GM21825 (cell line): Measurements from ENCODE around the gene PFKM.
"Not testable (repeated sequence)": the region's sequence is repeated elsewhere in the genome, so short reads cannot be mapped to it uniquely, and the experiment has no call there.

Experiments
- ATAC-seq: cut with Tn5 transposase; IDR thresholded peaks from one replicate; pipeline ENCODE4 v1.9.1; 2021; ENCODE audit warnings: mild to moderate bottlenecking, moderate library complexity; ENCODE audit not compliant: unreplicated experiment

Gene PFKM

GRCh38 chr12:48155786-48156185 is 36.6 kb downstream of the PFKM start:
- not testable (repeated sequence) for ATAC-seq

DNA sequence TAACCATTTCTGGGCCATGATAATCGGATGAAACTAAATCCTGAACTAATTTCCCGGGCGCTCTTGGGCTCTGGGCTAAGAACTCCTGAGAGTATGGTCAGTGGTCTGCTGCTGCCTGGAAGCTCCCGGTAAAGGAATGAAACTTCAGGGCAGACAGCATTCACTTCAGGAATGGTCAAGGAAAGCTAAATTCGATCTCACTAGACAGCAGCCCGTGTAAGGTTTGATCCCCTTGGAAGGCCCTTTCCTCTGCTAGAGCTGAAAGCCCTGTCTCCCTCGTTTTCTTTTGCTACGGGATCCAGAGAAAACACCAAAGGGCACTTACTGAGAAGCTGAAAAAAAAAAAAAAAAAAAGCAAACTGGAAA is 37.5 kb downstream of the PFKM start:
- no peak for ATAC-seq

- peak; percentile 86 for ATAC-seq
Observed at GRCh38 chr12:48157018-48157888, 38.1 kb downstream of the PFKM start, which contains the start of gene ASB8. TSS of gene ASB8 (minus strand) at chr12:48157515. CDS start at chr12:48153496, 4,019 bp downstream.

DNA sequence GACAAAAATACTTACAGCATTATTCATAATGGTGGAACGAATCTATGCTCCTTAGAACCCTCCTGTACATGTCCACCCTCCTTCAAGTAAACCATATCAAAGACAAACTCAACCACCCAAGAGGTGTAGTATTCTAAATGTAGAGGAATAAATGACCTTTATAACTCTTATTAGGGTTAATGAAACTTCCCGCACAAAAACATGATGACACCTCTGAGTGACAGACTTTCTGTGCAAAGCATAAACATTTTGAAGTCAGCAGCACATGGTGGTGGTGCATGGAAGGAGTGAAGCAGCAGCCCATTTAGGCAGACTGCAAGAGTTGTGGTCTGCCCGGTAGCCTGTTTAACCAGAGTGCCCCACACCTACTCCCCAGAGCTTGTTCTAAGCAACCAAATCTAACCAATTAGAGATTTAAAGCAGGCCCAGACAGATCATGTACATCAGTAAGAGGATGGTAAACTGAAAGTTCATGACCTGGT is 38.8 kb downstream of the PFKM start:
- ATAC-seq, result no peak

DNA sequence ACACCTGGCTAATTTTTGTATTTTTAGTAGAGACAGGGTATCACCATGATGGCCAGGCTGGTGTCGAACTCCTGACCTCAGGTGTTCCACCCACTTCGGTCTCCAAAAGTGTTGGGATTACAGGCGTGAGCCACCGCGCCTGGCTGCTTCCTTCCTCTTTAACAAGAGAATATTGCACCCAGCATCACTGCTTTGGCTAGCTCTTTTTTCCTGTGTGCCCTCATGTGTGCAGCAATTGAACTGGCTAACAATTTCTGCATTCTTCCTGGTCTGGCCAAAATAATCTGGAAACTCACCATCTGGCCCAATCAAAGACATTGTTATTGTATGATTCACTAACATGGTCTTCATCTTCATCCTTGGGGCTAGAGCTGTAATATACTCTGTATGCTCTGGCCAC is 40.9 kb downstream of the PFKM start:
- no peak for ATAC-seq

DNA sequence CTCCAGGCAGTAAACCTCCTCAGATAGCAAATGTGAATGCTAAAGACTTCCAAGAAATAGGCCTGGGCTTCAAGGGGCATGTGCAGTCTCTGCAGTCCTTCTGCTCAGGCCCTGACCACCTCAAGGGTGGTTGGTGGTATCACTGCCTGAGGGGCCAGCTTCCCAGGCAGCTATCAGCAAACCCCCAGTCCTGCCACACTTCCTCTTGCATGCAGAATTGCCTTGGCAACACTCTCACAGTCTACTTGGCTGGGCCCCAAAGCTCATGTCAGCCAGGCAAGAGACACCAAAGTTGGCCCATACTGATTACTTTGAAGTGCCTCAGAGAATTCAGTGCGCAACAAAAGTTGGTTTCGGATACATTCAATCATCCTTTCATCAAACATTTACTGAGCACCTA is 41.6 kb downstream of the PFKM start:
- ATAC-seq, result no peak

DNA sequence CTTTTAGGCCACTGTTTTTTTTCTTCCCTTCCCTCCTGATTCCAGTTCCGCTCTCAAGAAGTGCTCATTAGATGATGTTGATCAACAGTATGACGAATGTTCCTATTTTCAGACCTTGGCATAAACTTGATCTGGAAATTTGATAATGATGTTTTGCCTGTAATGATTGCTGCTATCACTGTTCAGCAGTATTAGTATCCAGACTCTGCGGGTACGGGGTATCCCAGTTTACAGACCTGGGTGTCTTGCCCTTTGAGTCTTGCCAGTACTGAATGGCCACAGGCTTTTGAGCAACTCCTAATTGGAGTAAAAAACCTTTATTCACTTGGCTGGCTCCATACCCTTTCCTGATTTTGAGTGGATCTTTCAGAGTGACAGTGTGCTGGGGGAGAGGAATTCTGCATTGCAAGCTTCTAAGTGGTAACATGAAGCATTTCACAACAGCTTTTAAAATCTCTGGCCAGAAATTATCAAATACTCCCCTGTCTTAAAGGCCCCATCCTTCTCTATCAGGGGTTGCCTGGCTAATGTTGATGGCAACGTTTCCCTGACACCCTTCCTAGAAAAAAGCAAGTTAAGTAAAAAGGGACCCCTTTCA is 44.1 kb downstream of the PFKM start:
- ATAC-seq, result no peak

DNA sequence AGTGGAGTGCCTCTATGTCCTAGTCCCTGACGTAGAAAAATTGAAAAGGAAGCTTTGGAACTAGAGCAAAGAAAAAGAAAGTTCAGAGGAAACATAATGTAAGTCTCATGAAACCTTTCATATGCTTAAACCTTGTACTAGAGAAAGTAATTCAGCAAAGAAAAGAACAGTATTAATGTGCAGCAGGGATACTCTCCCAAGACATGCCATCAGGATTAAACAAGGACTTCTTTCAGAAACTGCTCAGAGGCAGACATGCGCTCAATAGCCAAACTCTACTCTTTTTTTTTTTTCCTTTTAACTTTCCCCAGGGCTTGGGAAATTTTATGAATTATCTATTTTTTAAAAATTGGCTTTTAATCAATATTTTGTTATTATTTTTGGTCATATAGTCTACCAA is 45.3 kb downstream of the PFKM start:
- no peak for ATAC-seq

DNA sequence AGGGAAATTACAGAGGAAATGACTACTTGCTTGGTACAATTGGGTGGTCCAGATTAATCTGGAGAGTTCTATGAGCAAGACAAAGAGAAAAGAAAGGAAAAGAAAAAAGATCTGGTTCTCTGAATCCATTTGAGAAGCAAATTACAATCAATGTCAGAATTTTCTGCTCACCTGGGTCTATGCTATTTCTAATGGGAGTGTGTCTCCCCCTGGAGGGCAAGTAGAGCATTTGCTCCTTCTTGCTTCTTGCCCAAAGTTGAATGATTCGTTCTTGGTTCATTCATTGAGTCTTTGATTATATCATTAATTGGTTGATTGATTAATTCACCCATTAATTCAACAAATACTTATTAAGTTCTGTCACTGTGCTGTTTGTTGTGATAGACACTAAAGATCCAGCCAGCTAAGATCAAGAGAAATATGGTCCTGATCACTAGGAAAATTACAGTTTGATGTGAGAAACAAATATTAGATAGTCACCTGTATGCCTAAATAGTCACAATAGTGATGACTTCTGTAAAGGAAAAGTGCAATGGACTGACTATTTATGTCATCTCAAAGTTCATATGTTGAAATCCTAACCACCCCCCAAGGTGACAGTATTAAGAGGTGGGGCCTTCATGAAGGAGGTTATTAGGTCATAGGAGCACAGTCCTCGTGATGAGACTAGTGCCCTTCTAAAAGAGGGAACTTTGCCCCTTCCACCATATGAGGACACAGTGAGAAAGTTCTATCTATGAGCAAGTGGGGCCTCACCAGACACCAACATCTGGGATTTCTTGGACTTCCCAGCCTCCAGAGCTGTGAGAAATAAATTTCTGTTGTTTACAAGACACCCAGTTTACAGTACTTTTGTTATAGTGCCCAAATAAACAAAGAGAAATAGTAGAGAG is 46.2 kb downstream of the PFKM start:
- no peak for ATAC-seq

DNA sequence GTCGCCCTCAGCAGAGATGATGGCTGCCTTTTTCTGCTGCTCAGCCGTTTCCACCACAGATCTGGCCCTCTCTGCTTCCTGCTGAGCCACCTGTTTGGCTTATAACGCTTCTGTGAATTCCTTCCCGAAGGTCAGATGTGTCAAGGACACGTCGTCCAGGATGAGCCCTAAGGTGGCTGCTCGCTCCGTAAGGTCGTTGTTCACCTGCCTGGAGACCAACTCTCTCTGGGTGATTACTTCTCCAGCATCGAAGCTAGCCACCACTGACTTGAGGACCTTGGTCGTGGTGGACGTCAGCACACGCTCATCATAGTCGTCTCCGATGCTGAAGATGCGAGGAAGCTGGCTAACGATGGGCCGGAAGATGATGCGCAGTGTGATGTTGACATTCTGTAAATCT is 49.8 kb downstream of the PFKM start:
- no peak for ATAC-seq

- no peak for ATAC-seq
Observed at GRCh38 chr12:48175613-48176416, 56.7 kb downstream of the PFKM start.

DNA sequence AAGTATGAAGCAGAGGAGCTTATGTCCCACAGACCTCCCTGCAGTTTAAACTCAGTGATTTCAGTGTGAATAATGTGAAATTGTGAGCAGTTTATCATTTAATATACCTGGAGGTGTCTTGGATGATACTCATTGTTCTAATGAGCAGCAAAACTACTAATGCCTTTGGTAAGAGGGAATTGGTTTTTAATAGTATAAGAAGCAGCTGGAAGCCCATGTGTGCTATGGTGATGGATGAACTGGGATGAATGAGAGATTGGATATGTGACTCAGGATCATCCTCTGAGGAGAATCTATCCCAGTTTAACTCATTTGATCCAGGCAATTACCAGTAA is 57.2 kb downstream of the PFKM start:
- no peak for ATAC-seq

- no peak for ATAC-seq
Observed at GRCh38 chr12:48177982-48178381, 58.8 kb downstream of the PFKM start.

DNA sequence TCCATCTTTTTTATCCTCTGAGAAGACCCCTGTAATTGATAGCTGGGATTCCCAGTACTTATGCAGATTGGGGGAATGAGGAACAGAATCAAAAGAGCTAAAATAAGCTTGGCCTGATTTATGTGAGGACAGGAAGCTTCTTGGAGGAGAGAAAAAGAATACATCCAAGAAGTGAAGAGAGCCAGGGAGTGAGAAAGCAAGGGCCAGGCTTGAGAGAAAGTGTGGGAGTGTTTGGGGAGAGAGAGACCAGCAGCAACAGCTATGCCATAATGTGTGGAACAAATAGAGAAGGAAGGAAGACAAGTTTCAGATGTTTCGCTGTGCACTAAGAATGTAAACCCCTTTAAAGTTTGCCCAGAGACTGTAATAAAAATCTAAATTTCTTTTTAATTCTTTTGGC is 60.3 kb downstream of the PFKM start:
- ATAC-seq, result no peak

GRCh38 chr12:48180424-48180823 is 61.3 kb downstream of the PFKM start:
- no peak for ATAC-seq

DNA sequence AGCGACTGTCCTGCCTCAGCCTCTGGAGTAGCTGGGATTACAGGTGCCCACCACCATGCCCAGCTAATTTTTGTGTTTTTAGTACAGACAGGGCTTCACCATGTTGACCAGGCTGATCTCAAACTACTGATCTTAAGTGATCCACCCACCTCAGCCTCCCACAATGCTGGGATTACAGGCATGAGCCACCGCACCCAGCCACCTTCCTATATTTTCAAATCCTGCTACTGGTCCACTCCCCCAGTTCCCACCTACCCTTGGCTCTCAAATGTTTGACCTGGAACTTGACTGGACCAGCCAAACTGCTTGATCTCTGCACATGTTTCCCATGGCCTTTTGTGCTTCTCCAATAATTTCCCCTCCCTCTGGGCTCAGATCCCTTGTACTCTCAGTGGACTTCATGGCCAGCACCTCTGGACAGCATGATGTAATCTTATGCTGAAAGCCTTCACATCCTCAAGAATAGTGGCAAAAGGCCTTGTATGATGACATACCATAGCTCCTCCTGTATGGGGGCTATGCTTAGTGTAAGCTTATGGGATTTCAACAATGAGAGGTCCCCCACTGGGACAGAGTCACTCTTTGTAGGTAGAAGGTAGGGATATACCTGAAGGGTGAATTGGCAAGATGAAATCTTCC is 61.8 kb downstream of the PFKM start:
- ATAC-seq, result no peak

- peak; percentile 5 for ATAC-seq
Observed at GRCh38 chr12:48182631-48183030, 63.5 kb downstream of the PFKM start.

DNA sequence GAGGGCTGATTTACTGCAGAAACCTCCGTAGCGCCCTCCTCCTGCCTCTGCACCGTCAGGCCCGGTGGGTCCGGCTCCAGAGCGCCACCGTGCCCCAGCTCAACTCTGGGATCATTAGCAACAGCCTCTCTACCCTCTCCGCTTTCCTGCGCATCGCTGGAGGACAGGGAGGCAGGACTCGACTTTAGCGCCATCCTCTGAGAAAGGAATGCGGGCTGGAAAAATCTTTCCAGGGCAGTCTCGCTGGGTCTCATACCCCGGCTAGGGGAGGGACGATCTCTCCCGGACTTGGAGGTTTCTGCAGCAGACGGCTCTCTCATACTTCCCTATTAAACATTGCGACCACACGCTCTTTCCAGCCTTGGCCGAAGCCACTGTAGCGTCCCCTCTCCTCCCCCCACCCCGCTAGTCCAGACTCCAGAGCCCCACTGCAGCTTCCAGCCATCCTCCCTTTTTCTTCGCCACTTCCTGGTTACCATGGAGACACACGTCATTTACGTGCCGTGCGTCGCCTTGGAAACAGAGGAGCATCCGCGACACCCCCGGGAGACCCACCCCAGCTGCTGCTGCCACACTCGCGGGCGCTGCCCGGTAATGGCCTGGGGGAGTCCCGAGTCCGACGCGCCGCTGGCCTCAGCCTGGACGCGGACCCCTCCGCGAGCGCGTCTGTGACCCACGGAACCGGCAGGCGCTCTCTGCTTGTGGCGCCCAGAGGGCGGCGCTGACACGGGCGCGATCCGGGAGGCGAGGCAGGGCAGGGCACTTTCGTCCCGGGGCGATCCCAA is 64.1 kb downstream of the PFKM start, which contains the start of gene CCDC184:
Gene CCDC184 (plus strand): TSS at position 554 of the 785 bp plus-strand sequence. CDS start 479 bp downstream, outside the sequence.
- ATAC-seq, result peak; percentile 48

GRCh38 chr12:48183876-48184548 is 64.8 kb downstream of the PFKM start:
- ATAC-seq, result no peak
